ENCODE measurements around the gene SOS2.

DNA sequence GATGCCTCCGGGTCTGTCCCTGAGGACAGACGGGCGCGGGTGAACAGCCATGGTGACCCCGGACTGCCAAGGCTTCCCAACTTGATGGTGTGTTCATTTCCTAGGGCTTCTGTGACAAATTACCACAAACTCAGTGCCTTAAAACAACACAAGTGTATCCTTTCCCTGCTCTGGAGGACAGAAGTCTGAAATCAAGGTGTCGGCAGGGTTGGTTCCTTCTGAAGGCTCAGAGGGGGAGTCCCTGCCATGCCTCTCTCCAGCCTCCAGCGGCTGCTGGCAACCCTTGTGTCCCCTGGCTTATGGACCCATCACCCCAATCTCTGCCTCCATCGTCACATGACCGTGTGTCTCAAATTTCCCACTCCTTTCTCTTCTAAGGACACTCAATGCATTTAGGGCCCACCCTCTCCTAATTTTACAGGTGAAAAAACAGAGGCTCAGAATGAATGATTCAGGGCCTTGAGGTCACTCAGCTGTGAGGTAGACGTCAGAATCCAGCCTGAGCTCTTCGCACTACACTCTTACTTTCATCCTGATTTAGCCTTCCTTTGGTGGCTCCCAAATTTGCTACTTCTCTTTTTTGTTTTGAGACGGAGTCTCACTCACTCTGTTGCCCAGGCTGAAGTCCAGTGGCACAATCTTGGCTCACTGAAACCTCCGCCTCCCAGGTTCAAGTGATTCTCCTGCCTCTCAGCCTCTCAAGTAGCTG lies 160.4 kb downstream of the SOS2 start:
- TF ChIP-seq, protein P1, sequence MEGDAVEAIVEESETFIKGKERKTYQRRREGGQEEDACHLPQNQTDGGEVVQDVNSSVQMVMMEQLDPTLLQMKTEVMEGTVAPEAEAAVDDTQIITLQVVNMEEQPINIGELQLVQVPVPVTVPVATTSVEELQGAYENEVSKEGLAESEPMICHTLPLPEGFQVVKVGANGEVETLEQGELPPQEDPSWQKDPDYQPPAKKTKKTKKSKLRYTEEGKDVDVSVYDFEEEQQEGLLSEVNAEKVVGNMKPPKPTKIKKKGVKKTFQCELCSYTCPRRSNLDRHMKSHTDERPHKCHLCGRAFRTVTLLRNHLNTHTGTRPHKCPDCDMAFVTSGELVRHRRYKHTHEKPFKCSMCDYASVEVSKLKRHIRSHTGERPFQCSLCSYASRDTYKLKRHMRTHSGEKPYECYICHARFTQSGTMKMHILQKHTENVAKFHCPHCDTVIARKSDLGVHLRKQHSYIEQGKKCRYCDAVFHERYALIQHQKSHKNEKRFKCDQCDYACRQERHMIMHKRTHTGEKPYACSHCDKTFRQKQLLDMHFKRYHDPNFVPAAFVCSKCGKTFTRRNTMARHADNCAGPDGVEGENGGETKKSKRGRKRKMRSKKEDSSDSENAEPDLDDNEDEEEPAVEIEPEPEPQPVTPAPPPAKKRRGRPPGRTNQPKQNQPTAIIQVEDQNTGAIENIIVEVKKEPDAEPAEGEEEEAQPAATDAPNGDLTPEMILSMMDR (IDR thresholded peaks at IDR 0.05; ENCODE audit: low read depth, low read length, poor library complexity, severe bottlenecking) = no peak
- TF ChIP-seq EZH2phosphoT487 (IDR thresholded peaks at IDR 0.05; ENCODE audit: borderline replicate concordance, low read length) = no peak
